ENCODE measurements around the gene KCNQ5. TPM values are rescaled to one million over a fixed set of nuclear protein-coding genes. Genes with fewer than 3 reads are reported as not detected.

KCNQ5 gene
- total RNA-seq, 2 experiments from 2014 or later, result 2.1 to 2.5 TPM

DNA sequence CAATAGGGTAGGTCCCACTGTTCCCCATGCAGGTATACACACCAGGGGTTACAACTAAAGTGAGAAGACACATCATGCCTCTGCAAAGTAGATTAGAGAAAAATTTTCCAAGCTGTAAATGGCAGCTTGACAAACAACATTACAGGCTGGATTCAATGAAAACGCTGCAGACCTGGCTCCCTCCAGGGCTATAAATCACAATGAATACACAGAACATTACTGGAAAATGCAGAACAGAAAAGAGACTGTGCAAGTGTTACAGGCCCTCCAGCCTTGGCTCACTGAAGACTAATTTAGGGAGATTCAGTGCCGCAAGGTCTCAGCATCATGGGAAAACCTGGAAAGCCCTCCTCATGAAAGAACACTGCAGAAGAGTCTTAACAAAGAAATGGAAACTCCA is 395.6 kb downstream of the KCNQ5 start:
- DNase-seq (no peak), ATAC-seq (ENCODE audit: poor library complexity) (no peak)
- Mint-ChIP-seq H3K27me3 (no peaks in the 10 kb centered on the region), H3K4me3 (no peak overlapping the region), H3K9me3 (no peaks in the 10 kb centered on the region), H3K27ac (no peak overlapping the region), H3K36me3 (ENCODE audit: low read depth) (no peaks in the 10 kb centered on the region), H3K4me1 (ENCODE audit: low read depth) (no peaks in the 10 kb centered on the region)
- no peak overlapping the region for H3K27ac ChIP-seq (ENCODE audit: low read depth in 1 of 2, low read length in 2 of 2)
- no peak overlapping the region for H3K4me3 ChIP-seq (ENCODE audit: low read length)
- TF ChIP-seq, protein P1, sequence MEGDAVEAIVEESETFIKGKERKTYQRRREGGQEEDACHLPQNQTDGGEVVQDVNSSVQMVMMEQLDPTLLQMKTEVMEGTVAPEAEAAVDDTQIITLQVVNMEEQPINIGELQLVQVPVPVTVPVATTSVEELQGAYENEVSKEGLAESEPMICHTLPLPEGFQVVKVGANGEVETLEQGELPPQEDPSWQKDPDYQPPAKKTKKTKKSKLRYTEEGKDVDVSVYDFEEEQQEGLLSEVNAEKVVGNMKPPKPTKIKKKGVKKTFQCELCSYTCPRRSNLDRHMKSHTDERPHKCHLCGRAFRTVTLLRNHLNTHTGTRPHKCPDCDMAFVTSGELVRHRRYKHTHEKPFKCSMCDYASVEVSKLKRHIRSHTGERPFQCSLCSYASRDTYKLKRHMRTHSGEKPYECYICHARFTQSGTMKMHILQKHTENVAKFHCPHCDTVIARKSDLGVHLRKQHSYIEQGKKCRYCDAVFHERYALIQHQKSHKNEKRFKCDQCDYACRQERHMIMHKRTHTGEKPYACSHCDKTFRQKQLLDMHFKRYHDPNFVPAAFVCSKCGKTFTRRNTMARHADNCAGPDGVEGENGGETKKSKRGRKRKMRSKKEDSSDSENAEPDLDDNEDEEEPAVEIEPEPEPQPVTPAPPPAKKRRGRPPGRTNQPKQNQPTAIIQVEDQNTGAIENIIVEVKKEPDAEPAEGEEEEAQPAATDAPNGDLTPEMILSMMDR (IDR thresholded peaks at IDR 0.05), result no peak
- ChIA-PET POLR2A (no interaction called here), CTCF (no interaction called here)
- intact Hi-C loops (cut with DNase I, micrococcal nuclease), result no loop called here
- H3K27me3 ChIP-seq (ENCODE audit: control insufficient read depth in 1 of 2, insufficient read depth in 2 of 2, low read length in 2 of 2), result no peaks in the 10 kb centered on the region
- no peaks in the 10 kb centered on the region for H3K9me3 ChIP-seq (ENCODE audit: control insufficient read depth in 1 of 2, insufficient read depth in 1 of 2, low read length in 2 of 2)
- no peaks in the 10 kb centered on the region for H3K36me3 ChIP-seq (ENCODE audit: insufficient read depth, low read length)
- no peaks in the 10 kb centered on the region for H3K4me1 ChIP-seq (ENCODE audit: insufficient read depth, low read length)

DNA sequence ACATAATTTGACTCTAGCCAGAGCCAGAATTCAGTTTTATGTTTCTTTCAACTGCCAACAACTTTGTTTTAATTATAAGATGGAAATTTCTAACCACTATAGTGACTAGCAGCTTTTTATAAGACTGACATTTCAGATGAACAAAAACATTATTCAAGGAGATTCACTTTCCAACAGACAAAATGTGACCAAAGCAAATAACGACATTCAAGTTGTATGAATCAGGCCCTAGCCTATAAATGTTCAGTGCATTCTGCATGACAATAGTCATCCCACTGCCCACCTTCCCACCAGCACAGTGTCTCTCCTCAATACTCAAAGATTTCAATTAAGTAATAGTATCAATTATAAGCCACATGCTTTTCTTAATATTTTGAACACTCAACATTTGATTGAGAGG is 402.7 kb downstream of the KCNQ5 start:
- Mint-ChIP-seq H3K27me3 (no peaks in the 10 kb centered on the region), H3K9me3 (no peaks in the 10 kb centered on the region), H3K36me3 (ENCODE audit: low read depth) (no peaks in the 10 kb centered on the region), H3K4me3 (no peak overlapping the region), H3K27ac (no peak overlapping the region), H3K4me1 (ENCODE audit: low read depth) (no peaks in the 10 kb centered on the region)
- POLR2A ChIA-PET, result no interaction called here
- Histone ChIP-seq H3K4me1 (ENCODE audit: insufficient read depth, low read length) (no peaks in the 10 kb centered on the region), H3K9me3 (ENCODE audit: control insufficient read depth in 1 of 2, insufficient read depth in 1 of 2, low read length in 2 of 2) (no peaks in the 10 kb centered on the region), H3K4me3 (ENCODE audit: low read length) (no peak overlapping the region), H3K36me3 (ENCODE audit: insufficient read depth, low read length) (no peaks in the 10 kb centered on the region), H3K27me3 (ENCODE audit: control insufficient read depth in 1 of 2, insufficient read depth in 2 of 2, low read length in 2 of 2) (no peaks in the 10 kb centered on the region), H3K27ac (ENCODE audit: low read depth in 1 of 2, low read length in 2 of 2) (no peak overlapping the region)
- ATAC-seq (ENCODE audit: poor library complexity) (no peak), DNase-seq (no peak)
- intact Hi-C loops (cut with DNase I, micrococcal nuclease), result no loop called here
- CTCF ChIA-PET, result no interaction called here
- TF ChIP-seq, protein P1 (IDR thresholded peaks at IDR 0.05), result no peak

DNA sequence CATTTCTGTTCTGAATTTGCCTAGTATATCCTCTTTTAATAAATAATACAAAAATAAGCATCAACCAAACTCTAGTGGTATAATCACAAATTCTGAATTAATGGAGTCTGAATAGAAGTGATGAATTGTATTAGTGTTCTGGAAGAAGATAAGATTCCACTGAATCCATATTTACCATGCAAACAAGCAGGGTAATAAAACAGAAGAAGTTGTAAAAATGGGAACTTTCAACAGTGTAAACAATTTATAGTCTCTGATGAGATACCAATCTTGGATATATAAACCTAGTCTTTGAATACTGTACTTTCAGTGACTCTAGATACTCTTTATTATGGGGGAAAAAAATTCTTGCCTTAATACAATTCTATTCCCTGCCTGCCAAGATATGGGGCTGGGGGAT is 405.8 kb downstream of the KCNQ5 start:
- no peaks in the 10 kb centered on the region for H3K27me3 Mint-ChIP-seq
- Histone ChIP-seq H3K27ac (ENCODE audit: low read depth in 1 of 2, low read length in 2 of 2) (no peak overlapping the region), H3K4me1 (ENCODE audit: insufficient read depth, low read length) (no peaks in the 10 kb centered on the region), H3K36me3 (ENCODE audit: insufficient read depth, low read length) (no peaks in the 10 kb centered on the region), H3K9me3 (ENCODE audit: control insufficient read depth in 1 of 2, insufficient read depth in 1 of 2, low read length in 2 of 2) (no peaks in the 10 kb centered on the region), H3K27me3 (ENCODE audit: control insufficient read depth in 1 of 2, insufficient read depth in 2 of 2, low read length in 2 of 2) (no peaks in the 10 kb centered on the region), H3K4me3 (ENCODE audit: low read length) (no peak overlapping the region)
- ChIA-PET CTCF (no interaction called here), POLR2A (no interaction called here)
- DNase-seq (no peak), ATAC-seq (ENCODE audit: poor library complexity) (no peak)
- intact Hi-C loops (cut with DNase I, micrococcal nuclease), result no loop called here
- no peaks in the 10 kb centered on the region for H3K36me3 Mint-ChIP-seq (ENCODE audit: low read depth)
- H3K4me3 Mint-ChIP-seq, result no peak overlapping the region
- H3K9me3 Mint-ChIP-seq, result no peaks in the 10 kb centered on the region
- TF ChIP-seq, protein P1 (IDR thresholded peaks at IDR 0.05), result no peak
- H3K27ac Mint-ChIP-seq, result no peak overlapping the region
- no peaks in the 10 kb centered on the region for H3K4me1 Mint-ChIP-seq (ENCODE audit: low read depth)

All from CD4-positive, alpha-beta T cell (primary cell).